ENCODE results near the gene SKIDA1.

DNA sequence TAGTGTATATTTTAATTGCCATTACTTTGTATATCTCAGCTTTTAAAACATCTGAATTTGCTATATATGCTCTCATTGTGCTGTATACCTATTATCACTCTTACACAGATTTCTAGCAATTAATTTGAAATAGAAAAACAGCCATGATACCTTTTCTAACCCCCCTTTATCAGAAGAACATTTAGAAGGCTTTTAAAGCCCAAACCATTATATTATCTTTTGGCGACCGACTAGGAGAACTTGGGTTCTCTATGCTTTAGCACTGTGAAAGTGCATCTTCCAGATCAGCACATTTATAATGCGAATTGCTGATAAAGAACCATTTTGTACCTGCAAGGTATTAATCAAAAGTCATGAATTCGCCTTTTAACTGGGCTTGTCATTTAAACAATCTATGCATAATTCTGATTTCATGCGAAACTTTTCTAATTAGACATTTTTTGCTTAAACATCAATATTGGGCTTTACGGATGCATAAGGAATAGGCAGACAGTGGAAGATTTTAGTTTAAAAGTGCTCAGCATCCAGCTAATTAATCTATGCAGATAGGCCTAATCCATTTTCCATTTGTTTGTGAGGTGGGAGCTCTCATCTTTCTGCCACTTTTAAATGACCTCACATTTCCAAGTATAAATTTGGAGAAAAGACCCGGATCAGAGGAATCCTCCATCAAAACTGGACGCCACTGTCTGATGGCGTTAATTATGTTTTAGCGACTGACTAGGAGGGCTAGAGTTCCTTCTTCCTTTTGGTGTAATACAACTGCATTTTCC lies 7.4 kb upstream of the SKIDA1 start:
- TF ChIP-seq, protein P1, sequence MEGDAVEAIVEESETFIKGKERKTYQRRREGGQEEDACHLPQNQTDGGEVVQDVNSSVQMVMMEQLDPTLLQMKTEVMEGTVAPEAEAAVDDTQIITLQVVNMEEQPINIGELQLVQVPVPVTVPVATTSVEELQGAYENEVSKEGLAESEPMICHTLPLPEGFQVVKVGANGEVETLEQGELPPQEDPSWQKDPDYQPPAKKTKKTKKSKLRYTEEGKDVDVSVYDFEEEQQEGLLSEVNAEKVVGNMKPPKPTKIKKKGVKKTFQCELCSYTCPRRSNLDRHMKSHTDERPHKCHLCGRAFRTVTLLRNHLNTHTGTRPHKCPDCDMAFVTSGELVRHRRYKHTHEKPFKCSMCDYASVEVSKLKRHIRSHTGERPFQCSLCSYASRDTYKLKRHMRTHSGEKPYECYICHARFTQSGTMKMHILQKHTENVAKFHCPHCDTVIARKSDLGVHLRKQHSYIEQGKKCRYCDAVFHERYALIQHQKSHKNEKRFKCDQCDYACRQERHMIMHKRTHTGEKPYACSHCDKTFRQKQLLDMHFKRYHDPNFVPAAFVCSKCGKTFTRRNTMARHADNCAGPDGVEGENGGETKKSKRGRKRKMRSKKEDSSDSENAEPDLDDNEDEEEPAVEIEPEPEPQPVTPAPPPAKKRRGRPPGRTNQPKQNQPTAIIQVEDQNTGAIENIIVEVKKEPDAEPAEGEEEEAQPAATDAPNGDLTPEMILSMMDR (IDR thresholded peaks at IDR 0.05; ENCODE audit: low read depth, low read length, poor library complexity, severe bottlenecking): no peak
- no peak for TF ChIP-seq EZH2phosphoT487 (IDR thresholded peaks at IDR 0.05; ENCODE audit: borderline replicate concordance, low read length)
